HG02981 (cell line): Measurements from ENCODE around the gene CDH22.
A peak's percentile ranks its signal among the peaks of the same experiment; 100 is the strongest.

Experiments
- ATAC-seq: cut with Tn5 transposase; IDR thresholded peaks from one replicate; pipeline ENCODE4 v1.9.1; 2021; ENCODE audit warnings: mild to moderate bottlenecking, moderate library complexity; ENCODE audit not compliant: unreplicated experiment

CDH22 gene, protein sequence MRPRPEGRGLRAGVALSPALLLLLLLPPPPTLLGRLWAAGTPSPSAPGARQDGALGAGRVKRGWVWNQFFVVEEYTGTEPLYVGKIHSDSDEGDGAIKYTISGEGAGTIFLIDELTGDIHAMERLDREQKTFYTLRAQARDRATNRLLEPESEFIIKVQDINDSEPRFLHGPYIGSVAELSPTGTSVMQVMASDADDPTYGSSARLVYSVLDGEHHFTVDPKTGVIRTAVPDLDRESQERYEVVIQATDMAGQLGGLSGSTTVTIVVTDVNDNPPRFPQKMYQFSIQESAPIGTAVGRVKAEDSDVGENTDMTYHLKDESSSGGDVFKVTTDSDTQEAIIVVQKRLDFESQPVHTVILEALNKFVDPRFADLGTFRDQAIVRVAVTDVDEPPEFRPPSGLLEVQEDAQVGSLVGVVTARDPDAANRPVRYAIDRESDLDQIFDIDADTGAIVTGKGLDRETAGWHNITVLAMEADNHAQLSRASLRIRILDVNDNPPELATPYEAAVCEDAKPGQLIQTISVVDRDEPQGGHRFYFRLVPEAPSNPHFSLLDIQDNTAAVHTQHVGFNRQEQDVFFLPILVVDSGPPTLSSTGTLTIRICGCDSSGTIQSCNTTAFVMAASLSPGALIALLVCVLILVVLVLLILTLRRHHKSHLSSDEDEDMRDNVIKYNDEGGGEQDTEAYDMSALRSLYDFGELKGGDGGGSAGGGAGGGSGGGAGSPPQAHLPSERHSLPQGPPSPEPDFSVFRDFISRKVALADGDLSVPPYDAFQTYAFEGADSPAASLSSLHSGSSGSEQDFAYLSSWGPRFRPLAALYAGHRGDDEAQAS

DNA sequence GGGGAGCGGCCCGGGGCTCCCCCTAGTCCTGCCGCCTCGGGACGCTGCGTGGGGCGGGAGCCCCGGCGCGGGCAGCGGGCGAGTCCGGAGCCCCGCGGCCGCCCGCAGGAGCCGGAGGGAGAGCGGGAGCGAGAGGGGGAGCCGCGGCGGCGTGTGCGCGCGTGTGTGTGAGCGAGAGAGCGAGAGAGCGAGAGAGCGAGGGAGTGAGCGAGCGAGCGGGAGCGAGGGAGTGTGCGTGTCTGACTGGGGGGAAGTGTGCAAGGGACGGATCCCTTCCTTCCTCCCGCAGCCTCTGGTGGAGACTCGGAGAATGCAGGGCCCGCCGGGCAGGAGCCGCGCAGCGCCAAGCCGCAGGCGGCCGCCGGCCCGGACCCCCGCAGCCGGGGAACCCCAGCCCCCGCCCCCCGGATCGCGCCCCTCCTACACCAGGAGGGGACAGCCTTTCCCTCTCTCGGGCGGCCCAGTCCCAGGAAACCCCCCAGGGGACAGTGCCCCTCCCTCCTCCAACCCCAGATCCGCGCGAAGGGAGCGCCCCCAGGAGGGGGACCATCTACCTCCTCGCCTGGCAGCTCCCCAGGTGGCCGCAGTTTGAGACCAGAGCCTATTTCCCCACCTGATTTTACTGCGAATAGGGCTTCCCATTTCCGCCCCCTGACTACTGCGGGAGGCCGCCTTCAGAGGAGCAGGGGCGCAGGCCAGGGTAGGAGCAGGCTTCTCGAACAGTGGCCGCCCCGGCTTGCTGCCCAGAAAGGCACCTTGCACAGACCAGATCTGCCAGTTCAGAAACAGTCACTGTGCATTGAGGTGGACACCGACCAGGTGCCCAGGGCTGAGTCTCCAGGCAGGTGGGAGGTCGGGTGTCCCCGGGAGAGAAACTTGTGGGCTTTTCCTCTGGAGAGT, at the start of gene CDH22:
CDH22 (minus strand) TSS at position 241 of the 900 bp plus-strand sequence. CDS start 57,204 bp downstream, outside the sequence.
- no peak for ATAC-seq

DNA sequence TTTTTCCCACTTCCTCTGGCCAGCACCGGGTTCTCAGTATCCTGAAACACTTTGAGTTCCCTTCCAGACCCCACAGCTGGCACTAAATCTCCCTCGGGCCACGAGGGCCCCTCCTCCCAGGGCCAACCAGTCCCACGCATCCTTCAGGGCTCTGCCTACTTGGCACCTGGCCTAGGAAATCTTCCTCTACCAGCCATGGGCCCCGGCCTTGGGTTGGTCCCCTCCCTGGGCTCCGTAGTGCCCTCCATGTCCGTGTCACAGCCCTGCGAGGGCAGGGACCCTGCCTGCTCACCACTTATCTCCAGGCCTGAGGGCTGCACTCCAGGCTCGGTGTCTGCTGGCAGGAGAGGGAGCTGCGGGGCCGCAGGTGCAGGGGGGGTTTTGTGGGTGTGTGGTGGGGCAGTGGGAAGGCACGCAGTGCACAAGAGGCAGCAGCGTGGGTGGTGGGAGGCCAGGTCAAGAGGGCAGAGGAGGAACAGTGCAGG, 48.8 kb upstream of the CDH22 start:
- no peak for ATAC-seq

DNA sequence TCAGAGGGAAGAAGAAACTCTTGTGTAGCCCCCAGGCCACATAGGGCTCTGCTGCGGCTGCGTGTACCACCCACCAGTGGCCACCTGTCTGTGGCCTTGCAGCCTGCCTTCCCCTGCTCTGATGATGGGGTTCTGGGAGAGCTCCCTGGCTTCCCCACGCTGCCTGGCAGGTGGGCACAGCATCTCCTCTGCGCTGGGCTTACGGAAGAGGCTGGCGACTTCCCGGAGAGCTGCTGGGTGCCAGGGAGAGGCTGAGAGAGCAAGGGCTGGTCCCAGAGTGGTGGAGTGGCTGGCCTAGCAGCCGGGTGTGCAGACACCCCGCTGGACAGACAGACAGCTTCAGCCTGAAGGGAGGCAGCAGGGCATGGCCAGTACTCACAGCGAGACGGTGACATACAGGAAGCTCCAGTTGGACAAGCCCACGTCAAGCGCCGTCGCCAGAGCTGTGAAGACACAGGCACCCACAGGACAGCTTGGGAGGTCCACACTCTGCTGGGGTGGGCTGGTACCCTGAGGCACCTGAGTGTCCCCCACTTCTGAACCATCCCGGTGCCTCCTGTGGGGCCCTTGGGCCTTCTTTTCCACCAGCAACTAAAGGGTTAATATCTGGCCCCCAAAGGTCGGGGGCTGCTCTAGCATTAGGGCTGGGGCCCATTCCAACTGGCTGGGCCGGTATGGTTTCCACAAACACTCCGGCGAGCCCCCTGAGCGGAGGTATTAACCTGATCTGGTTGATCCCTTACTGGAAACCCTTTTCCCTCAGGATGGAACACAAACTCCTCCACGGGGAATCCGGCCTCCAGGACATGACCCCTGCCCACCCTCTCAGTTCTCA, 48.1 kb upstream of the CDH22 start:
- no peak for ATAC-seq

DNA sequence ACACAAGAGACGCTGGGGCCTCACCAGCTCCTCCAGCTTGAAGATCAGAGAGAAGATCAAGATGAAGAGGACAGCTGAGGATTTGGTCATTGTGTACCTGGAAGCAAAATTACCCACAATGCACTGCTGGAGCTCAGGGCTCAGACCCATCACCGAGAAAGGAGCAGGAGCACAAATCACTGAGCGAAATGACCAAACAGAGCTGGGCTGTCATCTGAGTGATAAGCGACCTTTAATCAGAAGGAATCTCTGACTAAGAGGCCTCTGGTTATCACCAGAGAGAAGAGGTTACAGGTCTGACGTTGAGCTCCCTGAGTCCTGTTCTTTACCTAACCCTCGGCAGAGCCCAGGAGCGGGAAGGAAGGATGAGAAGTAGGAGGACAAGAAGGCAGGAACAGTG, 47.5 kb upstream of the CDH22 start:
- no peak for ATAC-seq

DNA sequence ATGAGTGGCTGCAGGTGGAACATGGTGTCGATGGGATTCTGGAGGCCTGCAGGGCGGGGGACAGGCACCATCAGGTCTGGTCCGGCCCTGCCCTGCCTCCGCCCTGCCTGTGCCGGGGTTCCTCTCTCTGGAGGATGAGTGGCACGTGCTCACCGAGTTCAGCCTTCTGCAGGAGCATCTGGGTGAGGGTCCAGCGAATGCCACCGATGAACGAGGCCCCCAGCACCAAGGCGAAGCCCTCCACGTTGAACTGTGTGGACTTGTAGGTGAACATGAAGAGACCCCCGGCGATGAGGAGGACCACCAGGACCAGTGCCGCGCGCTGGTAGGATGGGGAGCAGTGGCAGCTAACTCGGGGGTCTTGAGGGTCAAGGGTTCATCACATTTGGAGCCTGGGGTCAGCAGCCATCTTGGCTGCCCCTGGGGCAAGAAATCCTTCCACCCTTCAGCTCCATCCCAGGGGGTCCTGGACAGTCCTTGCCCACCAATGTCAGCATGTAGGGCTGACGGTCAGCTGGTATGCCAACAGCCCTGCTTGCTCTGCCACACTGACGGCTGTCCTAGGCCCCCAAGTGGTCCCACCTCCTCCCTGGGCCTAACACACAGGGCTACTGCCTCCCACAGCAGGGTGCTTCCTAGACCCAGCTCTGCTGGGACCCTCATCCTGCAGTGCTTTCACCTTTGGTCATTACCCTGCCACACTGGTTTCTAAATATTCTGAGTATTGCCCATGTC, 46.8 kb upstream of the CDH22 start:
- ATAC-seq, result no peak

DNA sequence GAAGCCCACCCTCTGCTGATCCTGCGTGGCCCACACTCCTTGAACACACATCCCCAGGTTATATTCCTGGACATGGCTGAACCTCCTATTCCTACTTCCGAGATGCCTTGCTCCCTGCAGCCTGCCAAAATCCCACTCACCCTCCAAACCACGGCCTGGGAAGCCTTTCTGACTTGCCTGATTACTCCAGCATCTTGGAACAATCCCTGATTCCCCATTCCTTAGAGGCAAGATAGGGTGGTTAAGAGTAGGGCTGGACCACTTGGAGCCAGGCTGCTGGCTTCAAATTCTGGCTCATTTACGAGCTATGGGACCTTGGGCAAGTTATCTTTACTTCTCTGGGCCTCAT, 45.9 kb upstream of the CDH22 start:
- no peak for ATAC-seq

DNA sequence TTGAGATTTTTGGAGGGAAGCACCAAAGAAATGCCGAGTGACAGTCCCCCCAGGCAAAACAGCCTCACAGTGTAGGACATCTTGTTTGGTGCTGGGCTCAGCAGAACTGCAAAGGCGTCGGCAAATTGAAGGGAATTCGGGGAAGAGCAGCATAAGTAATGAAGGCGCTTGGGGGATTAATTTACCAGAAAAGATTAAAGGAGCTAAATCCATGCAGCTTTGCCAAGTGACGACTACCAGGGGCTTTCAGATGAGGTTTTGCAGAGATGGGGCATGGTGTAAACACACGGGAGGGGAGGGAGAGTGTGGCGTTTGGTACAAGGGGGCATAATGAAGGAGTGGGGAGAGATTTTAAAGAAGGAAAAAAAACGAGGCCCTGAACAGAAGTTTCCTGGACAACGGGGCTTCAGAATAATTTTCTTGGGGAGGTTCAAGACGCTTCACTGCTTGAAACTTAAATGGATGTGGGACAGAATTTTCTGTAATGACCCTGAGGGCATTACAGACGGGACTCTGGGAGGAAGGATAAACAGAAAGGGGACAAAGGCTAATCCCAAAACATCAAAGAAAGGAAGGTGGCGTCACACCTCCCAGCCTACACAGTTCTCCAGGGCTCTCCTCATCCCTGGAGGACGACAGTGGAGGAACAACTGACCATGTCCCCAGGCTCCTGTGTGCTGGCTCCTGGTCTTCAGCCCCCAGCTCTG, 45.4 kb upstream of the CDH22 start:
- ATAC-seq, result no peak

DNA sequence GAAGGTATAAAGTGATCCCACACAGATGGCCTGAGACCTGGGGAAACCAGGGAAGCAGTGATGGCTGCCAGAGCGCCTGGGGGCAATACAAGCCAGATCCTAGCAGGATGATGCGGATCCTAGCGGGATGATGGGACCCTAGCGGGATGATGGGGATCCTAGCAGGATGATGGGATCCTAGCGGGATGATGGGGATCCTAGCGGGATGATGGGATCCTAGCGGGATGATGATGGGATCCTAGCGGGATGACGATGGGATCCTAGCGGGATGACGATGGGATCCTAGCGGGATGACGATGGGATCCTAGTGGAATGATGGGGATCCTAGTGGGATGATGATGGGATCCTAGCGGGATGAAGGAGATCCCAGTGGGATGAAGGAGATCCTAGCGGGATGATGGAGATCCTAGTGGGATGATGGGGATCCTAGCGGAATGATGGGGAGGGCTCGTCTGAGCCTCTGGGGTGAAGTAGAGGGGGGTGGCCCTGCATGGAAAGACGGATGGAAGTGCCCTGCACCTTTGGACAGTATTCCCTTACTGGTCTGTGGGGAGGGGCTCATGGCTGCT, 44.2 kb upstream of the CDH22 start:
- ATAC-seq, result no peak

DNA sequence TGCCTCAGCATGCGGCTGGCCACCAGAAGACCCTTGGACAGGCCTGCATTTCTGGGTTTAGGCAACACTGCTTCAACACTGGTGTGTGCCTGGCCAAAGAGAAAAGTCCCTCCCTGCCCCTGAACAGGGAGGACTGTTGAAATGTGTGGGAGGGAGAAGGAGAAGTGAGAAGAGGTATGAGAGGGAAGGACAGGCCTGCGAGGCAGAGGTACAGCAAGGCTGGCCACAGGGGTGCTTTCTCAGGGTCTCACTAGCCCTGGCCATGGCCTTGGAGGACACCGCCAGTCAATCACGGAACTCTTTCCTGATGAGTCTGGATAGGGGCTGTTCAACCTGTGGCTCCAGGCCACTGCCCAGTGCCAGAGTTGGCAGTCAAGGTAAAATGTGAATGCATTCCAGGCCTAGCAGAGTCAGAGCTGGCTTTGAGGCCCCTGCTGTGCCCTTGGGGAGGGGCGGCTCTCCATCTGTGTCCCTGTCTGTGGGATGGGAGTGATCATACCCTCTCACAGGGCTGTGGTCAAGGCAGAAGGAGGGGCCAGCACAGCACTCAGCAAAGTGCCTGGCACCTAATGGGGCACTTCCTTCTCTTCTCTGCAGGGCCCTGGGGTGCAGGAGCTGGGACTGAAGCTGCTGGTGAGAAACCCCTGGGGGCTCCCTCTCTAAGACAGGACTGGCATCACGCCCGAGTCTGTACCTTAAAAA, 43.2 kb upstream of the CDH22 start:
- ATAC-seq, result no peak

DNA sequence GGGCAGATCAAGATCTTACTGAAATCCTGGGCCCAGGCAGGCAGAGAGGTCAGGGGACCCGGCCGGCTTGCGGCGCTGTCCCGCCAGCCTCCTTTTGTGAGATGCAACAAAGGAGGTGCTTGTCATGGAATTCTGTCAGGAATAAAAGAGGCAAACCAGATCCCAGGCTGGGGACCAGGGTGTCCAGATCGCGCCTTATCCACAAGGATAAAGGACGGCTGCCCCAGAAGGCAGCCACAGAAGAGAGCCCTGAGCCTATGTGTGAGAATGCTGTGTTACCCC, 42.6 kb upstream of the CDH22 start:
- no peak for ATAC-seq

DNA sequence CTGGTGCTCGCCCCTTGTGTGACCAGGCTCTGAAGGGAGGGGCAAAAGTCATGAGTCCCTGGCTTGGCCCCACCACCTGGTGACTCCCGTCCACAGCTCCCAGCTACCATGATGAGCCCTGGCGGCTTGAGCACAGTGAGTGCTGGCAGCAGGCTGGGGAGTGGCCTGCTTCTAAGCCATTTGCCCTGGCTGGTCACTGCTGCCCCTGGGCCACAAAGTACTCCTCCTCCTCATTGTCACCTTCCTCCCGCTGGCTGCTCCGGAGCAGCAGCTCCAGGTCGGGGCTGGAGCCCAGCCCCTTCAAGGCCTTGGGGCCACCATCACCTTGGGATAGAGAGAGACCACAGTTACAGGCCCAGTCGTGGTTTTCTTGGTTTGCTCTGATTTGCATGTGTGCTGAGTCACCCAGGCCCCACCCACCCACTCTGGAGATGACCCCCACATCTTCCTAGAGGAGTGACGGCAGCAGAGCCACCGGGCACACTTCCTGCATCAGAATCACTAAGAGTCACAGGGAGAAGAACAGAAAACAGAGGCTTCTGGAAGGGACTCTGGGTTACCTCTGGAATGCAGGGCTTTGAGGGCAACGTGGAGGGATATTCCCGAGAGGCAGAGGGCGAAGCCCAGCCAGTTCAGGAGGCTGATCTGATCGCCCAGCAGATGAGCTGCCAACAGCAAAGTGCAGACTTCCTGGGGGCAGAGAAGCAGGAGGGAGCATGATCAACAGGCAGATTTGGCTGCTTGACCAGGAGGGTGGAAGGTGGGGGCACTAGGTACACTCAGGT, 42.1 kb upstream of the CDH22 start:
- peak; percentile 64 for ATAC-seq

DNA sequence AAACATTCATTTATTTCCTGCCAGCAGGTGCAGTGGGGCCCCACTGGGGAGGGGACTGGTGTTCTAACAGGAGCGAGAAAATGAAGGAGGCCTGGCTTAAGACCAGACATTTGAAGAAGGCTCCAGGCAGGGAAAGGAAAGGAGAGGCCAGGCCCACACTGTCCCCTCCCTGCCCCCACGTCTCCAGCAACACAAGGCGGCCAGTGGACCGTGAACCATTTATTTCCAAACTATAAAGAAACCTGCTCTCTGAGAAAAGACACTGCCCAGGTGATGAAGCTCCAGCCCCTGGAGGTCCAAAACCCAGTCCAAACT, 41.4 kb upstream of the CDH22 start:
- ATAC-seq, result no peak

DNA sequence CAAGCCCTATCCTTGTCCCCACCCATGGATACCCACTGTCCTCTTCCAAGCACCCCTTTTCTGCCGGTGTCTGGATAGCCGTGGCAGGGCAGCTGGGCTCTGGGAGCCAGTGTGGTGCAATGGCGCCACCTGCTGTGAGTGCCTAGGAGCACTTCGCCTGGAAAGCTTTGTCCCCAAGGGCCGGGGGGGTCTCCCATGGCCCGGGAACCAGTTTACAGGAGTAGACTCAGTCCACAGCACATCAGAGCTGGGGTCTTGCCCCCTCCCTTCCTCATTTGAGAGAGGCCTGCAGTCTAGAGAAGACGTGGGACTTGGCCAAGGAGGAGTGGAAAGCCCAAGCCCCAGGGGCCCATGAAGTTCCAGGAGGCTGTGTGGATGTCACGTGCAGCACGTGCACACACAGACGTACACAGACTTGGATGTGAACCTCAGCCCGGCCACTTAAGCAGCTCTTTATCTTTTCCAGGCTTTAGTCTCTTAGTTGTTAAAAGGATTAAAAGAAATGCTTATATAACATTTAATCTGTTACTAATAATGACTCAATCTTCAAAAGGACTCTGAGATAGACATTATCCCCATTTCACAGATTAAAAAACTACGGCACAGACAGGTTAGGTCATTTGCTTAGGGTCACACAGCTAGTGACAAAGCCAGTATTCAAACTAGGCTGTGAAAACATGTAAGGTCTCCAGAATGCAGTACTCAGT, 40.9 kb upstream of the CDH22 start:
- no peak for ATAC-seq

DNA sequence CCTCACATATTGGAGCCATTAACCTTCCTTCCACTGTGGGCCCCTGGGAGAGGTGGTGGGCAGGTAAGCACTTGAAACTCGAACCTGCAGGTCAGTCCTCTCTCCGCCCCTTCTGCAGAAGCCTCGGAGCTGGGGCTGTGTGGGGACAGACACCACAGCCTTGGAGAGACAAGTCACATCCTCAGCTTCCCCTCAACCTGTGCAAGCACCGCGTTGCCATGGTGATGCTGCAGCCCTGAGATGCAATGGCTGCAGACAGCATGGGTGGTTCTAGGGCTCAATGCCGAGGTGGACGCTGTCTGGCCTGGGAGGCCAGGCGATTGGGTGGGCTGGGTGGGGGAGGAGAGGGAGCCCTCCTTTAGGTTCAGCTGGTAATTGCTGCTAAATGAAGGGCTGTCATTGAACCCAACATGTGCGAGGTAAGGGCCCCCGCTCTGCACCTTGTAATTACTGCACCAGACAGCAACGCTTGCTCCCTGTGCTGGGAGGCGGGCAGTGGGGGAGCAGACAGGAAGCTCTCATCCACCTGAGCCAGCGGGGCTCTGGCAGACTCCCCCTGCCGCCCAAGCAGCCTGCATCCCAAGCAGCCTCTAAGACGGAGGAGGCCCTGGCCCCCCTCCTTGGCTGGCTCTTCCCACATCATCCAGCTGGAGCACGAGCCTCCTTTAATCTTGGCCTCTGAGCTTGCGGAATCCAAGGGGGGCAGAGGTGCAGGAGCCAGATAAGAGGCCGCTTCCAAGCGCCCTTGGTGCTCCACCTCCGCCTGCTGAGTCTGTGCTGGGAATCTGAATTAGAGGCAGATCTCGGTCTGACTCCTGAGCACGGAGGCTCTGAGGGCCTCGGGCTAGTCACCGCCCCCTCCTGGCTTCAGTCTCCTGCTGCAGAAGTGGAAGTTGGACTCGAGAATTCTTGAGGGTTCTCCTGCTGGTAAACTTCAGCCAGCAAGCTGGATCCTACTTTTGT, 39.8 kb upstream of the CDH22 start:
- no peak for ATAC-seq

DNA sequence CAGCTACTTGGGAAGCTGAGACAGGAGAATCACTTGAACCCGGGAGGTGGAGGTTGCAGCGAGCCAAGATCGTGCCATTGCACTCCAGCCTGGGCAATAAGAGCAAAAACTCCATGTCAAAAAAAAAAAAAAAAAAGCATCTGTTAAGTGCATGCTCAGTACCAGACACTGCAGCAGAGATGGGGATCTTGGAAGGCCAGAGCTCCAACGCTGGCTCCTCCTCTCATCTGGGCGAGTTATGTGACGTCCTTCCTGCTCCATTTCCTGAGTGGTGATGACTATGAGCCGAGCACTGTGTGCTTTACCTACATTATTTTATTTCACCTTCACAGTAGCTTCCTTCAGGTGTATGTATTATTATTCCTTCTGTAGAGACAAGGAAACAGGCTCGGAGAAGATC, 38.5 kb upstream of the CDH22 start:
- ATAC-seq, result no peak
